NCI-H460 (cell line): ENCODE data around the gene TSPAN11. TPM values are rescaled to one million over a fixed set of nuclear protein-coding genes. Genes with fewer than 3 reads are reported as not detected.

Source experiments
- DNase-seq: peaks from one replicate; pipeline ENCODE4 v3.0.0-alpha.2; 2016; ENCODE audit warnings: low read depth; ENCODE audit errors: extremely low read depth
- total RNA-seq: library from RNA; depleted of rRNA; stranded (reverse); fragments of >200 nt; shearing (Covaris generic); gene quantifications from 2 replicates; pipeline ENCODE4 v1.2.3, GENCODE V29; 2014

The TSPAN11 gene
- total RNA-seq, 1 experiment from 2014 or later = not detected

GRCh38 chr12:30997685-30998440 lies 71.3 kb downstream of the TSPAN11 start:
- DNase-seq = no peak

GRCh38 chr12:30999011-30999410 lies 72.5 kb downstream of the TSPAN11 start:
- DNase-seq = no peak

- no peak for DNase-seq
These were observed 73.2 kb downstream of the TSPAN11 start for GRCh38 chr12:30999723-31000122.

- DNase-seq = no peak
These were observed 74.2 kb downstream of the TSPAN11 start for GRCh38 chr12:31000751-31001150.

- DNase-seq = no peak
These were observed 75.2 kb downstream of the TSPAN11 start for GRCh38 chr12:31001581-31002360.

GRCh38 chr12:31002361-31002725 lies 75.8 kb downstream of the TSPAN11 start:
- DNase-seq = no peak

GRCh38 chr12:31002999-31003398 lies 76.5 kb downstream of the TSPAN11 start:
- DNase-seq = no peak

- DNase-seq = no peak
These were observed 77.5 kb downstream of the TSPAN11 start for GRCh38 chr12:31003861-31004640.

- DNase-seq = no peak
These were observed 78.1 kb downstream of the TSPAN11 start for GRCh38 chr12:31004666-31005065.

GRCh38 chr12:31005256-31005943 lies 78.9 kb downstream of the TSPAN11 start:
- DNase-seq = no peak

GRCh38 chr12:31005944-31006361 lies 79.4 kb downstream of the TSPAN11 start:
- DNase-seq = no peak

GRCh38 chr12:31006416-31007152 lies 80.0 kb downstream of the TSPAN11 start:
- DNase-seq = no peak

GRCh38 chr12:31007153-31007495 lies 80.6 kb downstream of the TSPAN11 start:
- DNase-seq = no peak

GRCh38 chr12:31007636-31008175 lies 81.2 kb downstream of the TSPAN11 start:
- DNase-seq = no peak

GRCh38 chr12:31008241-31008761 lies 81.8 kb downstream of the TSPAN11 start:
- DNase-seq = no peak

- no peak for DNase-seq
These were observed 82.7 kb downstream of the TSPAN11 start for GRCh38 chr12:31008961-31009840.

- no peak for DNase-seq
These were observed 83.4 kb downstream of the TSPAN11 start for GRCh38 chr12:31009976-31010375.

- DNase-seq = no peak
These were observed 84.8 kb downstream of the TSPAN11 start for GRCh38 chr12:31011336-31011735.
